T-helper 2 cell treated with Interferon-gamma antibody and Interleukin-4, amounts not matched to agents 100 ng/mL and 5 ng/mL, for 36 hours (primary cell): ENCODE measurements around the gene OR1J1. TPM values are rescaled to one million over a fixed set of nuclear protein-coding genes. Genes with fewer than 3 reads are reported as not detected.

ENCODE experiments used
- intact Hi-C: fragments of 100-400 bp; cut with micrococcal nuclease; formaldehyde crosslinking; loops from one replicate; pipeline ENCODE4 v1.15.1; 2023
- total RNA-seq: library from RNA; stranded (reverse); gene quantifications from 2 replicates; pipeline ENCODE4 v1.2.3, GENCODE V29; 2022

Gene OR1J1
- total RNA-seq, 1 donor from 2014 or later = not detected

- intact Hi-C loops = no loop called here
Measured at GRCh38 chr9:122445155-122445749, 32.5 kb downstream of the OR1J1 start.

GRCh38 chr9:122444041-122444733, 33.5 kb downstream of the OR1J1 start:
- intact Hi-C loops = no loop called here

- intact Hi-C loops = no loop called here
Measured at GRCh38 chr9:122442568-122442967, 35.2 kb downstream of the OR1J1 start.

Other genes starting within 250 kb of the OR1J1 start
- not detected in 2 replicates for gene LHX6, start 249.0 kb downstream of the OR1J1 start, total RNA-seq
- gene RBM18, start 213.1 kb downstream of the OR1J1 start, total RNA-seq = 24.0 and 24.5 TPM in 2 replicates
- gene MRRF, start 213.0 kb downstream of the OR1J1 start, total RNA-seq = 37.7 and 39.9 TPM in 2 replicates
- gene PTGS1, start 106.9 kb downstream of the OR1J1 start, total RNA-seq = 0.43 and 0.45 TPM in 2 replicates
- gene OR1J2, start 32.9 kb upstream of the OR1J1 start, total RNA-seq = not detected in 2 replicates
- not detected in 2 replicates for gene OR1J4, start 41.2 kb upstream of the OR1J1 start, total RNA-seq
- gene OR1N1, start 49.4 kb upstream of the OR1J1 start, total RNA-seq = not detected in 2 replicates
- not detected in 2 replicates for gene OR1N2, start 75.2 kb upstream of the OR1J1 start, total RNA-seq
- 0.30 TPM in 1 of 2 replicates, not detected in the other for gene OR1L8, start 105.5 kb upstream of the OR1J1 start, total RNA-seq
- gene OR1Q1, start 136.8 kb upstream of the OR1J1 start, total RNA-seq = not detected in 2 replicates
- gene OR1B1, start 179.7 kb upstream of the OR1J1 start, total RNA-seq = not detected in 2 replicates
- not detected in 2 replicates for gene OR1L1, start 183.8 kb upstream of the OR1J1 start, total RNA-seq
- gene OR1L3, start 197.2 kb upstream of the OR1J1 start, total RNA-seq = not detected in 2 replicates
- not detected in 2 replicates for gene OR1L4, start 246.1 kb upstream of the OR1J1 start, total RNA-seq